Activated CD8-positive, alpha-beta memory T cell treated with anti-CD3 and anti-CD28 coated beads, Interleukin-2, amount 50 U/mL, for 48 hours (primary cell): ENCODE measurements around the gene RHBG.

Source experiments
- DNase-seq: peaks from one replicate; pipeline ENCODE4 v3.0.0-alpha.2; 2020

The RHBG gene

GRCh38 chr1:156428746-156429288 lies 59.8 kb downstream of the RHBG start:
- DNase-seq = no peak

- no peak for DNase-seq
Measured at GRCh38 chr1:156429313-156430060, 60.5 kb downstream of the RHBG start.

- no peak for DNase-seq
Measured at GRCh38 chr1:156430303-156430702, 61.3 kb downstream of the RHBG start.

- DNase-seq = no peak
Measured at GRCh38 chr1:156430866-156431265, 61.9 kb downstream of the RHBG start.

GRCh38 chr1:156431366-156431765 lies 62.4 kb downstream of the RHBG start:
- DNase-seq = no peak

GRCh38 chr1:156431769-156432668 lies 63.0 kb downstream of the RHBG start:
- DNase-seq = no peak

- no peak for DNase-seq
Measured at GRCh38 chr1:156432669-156433018, 63.6 kb downstream of the RHBG start.

GRCh38 chr1:156433032-156433431 lies 64.0 kb downstream of the RHBG start:
- DNase-seq = no peak

- no peak for DNase-seq
Measured at GRCh38 chr1:156433602-156434001, 64.6 kb downstream of the RHBG start.
